ENCODE data around the gene TRDMT1. TPM values are rescaled to one million over a fixed set of nuclear protein-coding genes. Genes with fewer than 3 reads are reported as not detected.

The TRDMT1 gene
- total and polyA plus RNA-seq, 2 donors (not counting 1 experiment from before 2014, with no cell fraction given) = 3.0 to 20.4 TPM

DNA sequence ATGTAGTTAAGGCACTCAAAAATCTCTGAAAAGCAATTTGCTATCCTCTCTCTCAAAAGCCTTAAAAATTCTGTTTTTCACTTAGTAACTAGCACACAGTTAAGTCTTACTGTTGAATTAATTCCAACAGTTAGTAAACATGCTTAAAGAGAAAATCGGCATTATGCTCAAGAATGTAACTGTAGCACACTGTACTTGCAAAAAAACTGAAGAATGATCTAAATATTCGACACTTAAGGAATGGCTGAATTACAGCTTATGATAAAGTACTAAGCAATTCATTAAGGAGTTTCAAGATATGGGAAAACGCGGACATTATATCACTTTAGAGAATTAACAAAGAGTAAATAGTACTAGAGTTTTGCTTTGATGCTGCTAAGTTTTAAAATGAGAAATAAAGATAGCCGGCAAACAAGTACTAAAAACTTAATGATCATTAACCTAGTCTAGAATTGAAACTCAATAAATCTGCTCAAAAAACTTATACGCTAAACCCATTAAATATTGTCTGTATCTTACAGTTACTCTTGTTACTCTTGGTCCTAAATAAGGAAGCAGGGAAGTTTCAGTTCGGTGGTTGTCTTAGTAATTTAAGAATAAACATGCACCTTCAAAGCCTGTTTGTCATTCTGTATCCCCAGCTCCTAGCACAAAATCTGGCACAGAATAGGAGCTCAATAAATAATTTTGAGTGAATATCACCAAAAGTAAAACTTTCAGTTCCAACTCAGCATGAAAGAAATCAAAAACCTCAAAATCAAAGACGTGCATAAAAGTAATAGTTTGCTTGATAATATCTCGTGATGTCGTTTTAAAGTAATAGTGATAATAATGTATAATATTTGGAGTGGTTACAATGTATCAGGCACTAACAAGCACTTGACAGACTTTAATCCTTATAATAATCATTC lies 1.2 kb downstream of the TRDMT1 start:
- Mint-ChIP-seq H3K9me3 (ENCODE audit: insufficient read depth) (no peaks in the 10 kb centered on the region), H3K4me1 (peaks cover 25% of the 10 kb centered on the region), H3K27me3 (no peaks in the 10 kb centered on the region), H3K27ac (peak overlapping the region; percentile 97), H3K4me3 (peak overlapping the region; percentile 97)
- Histone ChIP-seq H4K20me1 (ENCODE audit: control insufficient read depth, insufficient read depth, low read length, poor library complexity, severe bottlenecking) (no peaks in the 10 kb centered on the region), H3K79me2 (ENCODE audit: control insufficient read depth, insufficient read depth, low read length) (peaks cover 22% of the 10 kb centered on the region), H3K4me2 (replicated peaks; ENCODE audit: low read depth, low read length, poor library complexity, severe bottlenecking) (peak overlapping the region; percentile 94), H3K27me3 (replicated peaks in 1 of 4; ENCODE audit: control extremely low read depth in 1 of 4, control insufficient read depth in 3 of 4, insufficient read depth in 4 of 4, low read length in 3 of 4) (no peaks in the 10 kb centered on the region), H2AFZ (ENCODE audit: insufficient read depth, low read depth, low read length, poor library complexity, severe bottlenecking) (peak overlapping the region; percentile 98), H3K9ac (ENCODE audit: low read length) (peak overlapping the region; percentile 90), H3K4me1 (ENCODE audit: control insufficient read depth in 2 of 2, insufficient read depth in 2 of 2, low read length in 2 of 2) (peaks cover 9 to 12% of the 10 kb centered on the region in 2 donors), H3K4me3 (ENCODE audit: control extremely low read depth in 1 of 5, extremely low read depth in 1 of 5, insufficient read depth in 1 of 5, low read depth in 2 of 5, low read length in 4 of 5) (peak overlapping the region; percentile 43 to 95 (median 70)), H3K9me3 (ENCODE audit: control extremely low read depth in 1 of 3, control insufficient read depth in 2 of 3, insufficient read depth in 1 of 3, low read length in 2 of 3) (no peaks in the 10 kb centered on the region), H3K27ac (ENCODE audit: low read length in 2 of 2) (peak overlapping the region; percentile 56 to 89), H3K36me3 (replicated peaks in 1 of 2; ENCODE audit: control extremely low read depth in 1 of 2, control insufficient read depth in 1 of 2, extremely low read depth in 1 of 2, insufficient read depth in 2 of 2, low read length in 1 of 2) (no peaks in the 10 kb centered on the region)
- TF ChIP-seq EZH2 (IDR thresholded peaks at IDR 0.05; ENCODE audit: borderline replicate concordance, insufficient read depth, low read depth, low read length, poor library complexity, severe bottlenecking) = no peak
- no peak for TF ChIP-seq CTCF (IDR thresholded peaks at IDR 0.05)
- no CpG with 5 or more reads among the region's 10 CpGs for WGBS (ENCODE audit: insufficient coverage)
- peak; percentile 41 for DNase-seq
- ChIA-PET CTCF (interaction anchor here (1.3 to 6.4 kb wide), 3 partner anchors 29 to 352 kb away, joined by 4 to 94 read pairs (median 5); partner anchors contain the start of gene VIM), POLR2A (interaction anchor here (2.8 kb wide), 1 partner anchor 28 kb away, joined by 91 read pairs; the partner anchor contains the start of gene VIM)
- ATAC-seq (ENCODE audit: low read depth) = no peak
- intact Hi-C loops (cut with micrococcal nuclease) = loop anchor here (10.0 kb wide), 1 partner anchor 1455 kb away; the partner anchor contains the start of genes ARL5B and NSUN6

GRCh38 chr10:17199351-17199804 lies 2.1 kb downstream of the TRDMT1 start:
- 98% methylated on average over 6 of the region's 9 CpGs for WGBS (ENCODE audit: insufficient coverage)
- no peaks in the 10 kb centered on the region for H3K27me3 Mint-ChIP-seq

More at GRCh38 chr10:17199351-17199804, 2.1 kb downstream of the TRDMT1 start:
- Histone ChIP-seq H3K36me3 (replicated peaks in 1 of 2; ENCODE audit: control extremely low read depth in 1 of 2, control insufficient read depth in 1 of 2, extremely low read depth in 1 of 2, insufficient read depth in 2 of 2, low read length in 1 of 2) (no peaks in the 10 kb centered on the region), H3K9ac (ENCODE audit: low read length) (no peak overlapping the region), H3K27me3 (replicated peaks in 1 of 4; ENCODE audit: control extremely low read depth in 1 of 4, control insufficient read depth in 3 of 4, insufficient read depth in 4 of 4, low read length in 3 of 4) (no peaks in the 10 kb centered on the region), H3K27ac (ENCODE audit: low read length in 2 of 2) (no peak overlapping the region), H2AFZ (ENCODE audit: insufficient read depth, low read depth, low read length, poor library complexity, severe bottlenecking) (no peak overlapping the region), H3K79me2 (ENCODE audit: control insufficient read depth, insufficient read depth, low read length) (peaks cover 29% of the 10 kb centered on the region), H3K9me3 (ENCODE audit: control extremely low read depth in 1 of 3, control insufficient read depth in 2 of 3, insufficient read depth in 1 of 3, low read length in 2 of 3) (no peaks in the 10 kb centered on the region), H4K20me1 (ENCODE audit: control insufficient read depth, insufficient read depth, low read length, poor library complexity, severe bottlenecking) (no peaks in the 10 kb centered on the region), H3K4me1 (ENCODE audit: control insufficient read depth in 2 of 2, insufficient read depth in 2 of 2, low read length in 2 of 2) (peaks cover 9 to 12% of the 10 kb centered on the region in 2 donors), H3K4me2 (replicated peaks; ENCODE audit: low read depth, low read length, poor library complexity, severe bottlenecking) (no peak overlapping the region), H3K4me3 (ENCODE audit: control extremely low read depth in 1 of 5, extremely low read depth in 1 of 5, insufficient read depth in 1 of 5, low read depth in 2 of 5, low read length in 4 of 5) (no peak overlapping the region)
- no peak for ATAC-seq (ENCODE audit: low read depth)
- no peak for TF ChIP-seq CTCF (IDR thresholded peaks at IDR 0.05)
- TF ChIP-seq EZH2 (IDR thresholded peaks at IDR 0.05; ENCODE audit: borderline replicate concordance, insufficient read depth, low read depth, low read length, poor library complexity, severe bottlenecking) = no peak
- peak overlapping the region; percentile 40 for H3K4me3 Mint-ChIP-seq
- H3K9me3 Mint-ChIP-seq (ENCODE audit: insufficient read depth) = no peaks in the 10 kb centered on the region
- H3K27ac Mint-ChIP-seq = no peak overlapping the region
- DNase-seq = no peak
- intact Hi-C loops (cut with micrococcal nuclease) = no loop called here
- ChIA-PET POLR2A (no interaction called here), CTCF (interaction anchor here (6.4 kb wide), 1 partner anchor 29 kb away, joined by 94 read pairs; the partner anchor contains the start of gene VIM)
- peaks cover 25% of the 10 kb centered on the region for H3K4me1 Mint-ChIP-seq

Measured in B cell (primary cell).